Mucosa of rectum (tissue), 2 donors: ENCODE results near the gene MMP13.
A peak's percentile ranks its signal among the peaks of the same experiment; 100 is the strongest.

ENCODE experiments used
- H3K27ac ChIP-seq, 2 donors: one replicate each; pipeline ENCODE4 v1.7.0; 2013; ENCODE audit warnings: inconsistent platforms in 2 of 2, low read depth in 2 of 2, low read length in 2 of 2
- H3K27me3 ChIP-seq, 2 donors: one replicate each; pipeline ENCODE4 v1.7.0; 2013; ENCODE audit warnings: low read length in 2 of 2; ENCODE audit not compliant: control insufficient read depth in 2 of 2, insufficient read depth in 2 of 2
- H3K36me3 ChIP-seq, 2 donors: one replicate each; pipeline ENCODE4 v1.7.0; 2013; ENCODE audit warnings: low read length in 2 of 2; ENCODE audit not compliant: control insufficient read depth in 2 of 2, insufficient read depth in 2 of 2
- H3K4me1 ChIP-seq, 2 donors: one replicate each; pipeline ENCODE4 v1.7.0; 2013; ENCODE audit warnings: low read length in 2 of 2, mild to moderate bottlenecking in 1 of 2; ENCODE audit not compliant: control insufficient read depth in 2 of 2, insufficient read depth in 2 of 2
- H3K4me3 ChIP-seq, 2 donors: one replicate each; pipeline ENCODE4 v1.7.0; 2013; ENCODE audit warnings: low read length in 2 of 2
- H3K9ac ChIP-seq, 2 donors: one replicate each; pipeline ENCODE4 v1.7.0; 2013; ENCODE audit warnings: low read length in 2 of 2, low read depth in 1 of 2, mild to moderate bottlenecking in 1 of 2
- H3K9me3 ChIP-seq, 2 donors: one replicate each; pipeline ENCODE4 v1.7.0; 2013; ENCODE audit warnings: low read length in 2 of 2; ENCODE audit not compliant: control insufficient read depth in 2 of 2
- donor health status: healthy.
- donor health status: Normal muscosa, but diverticular disease.

MMP13 gene

GRCh38 chr11:102927624-102927990 lies 27.9 kb downstream of the MMP13 start:
- no peaks in the 10 kb centered on the region for H3K27me3 ChIP-seq
- H3K4me3 ChIP-seq: no peak overlapping the region
- H3K9ac ChIP-seq: no peak overlapping the region
- no peak overlapping the region for H3K27ac ChIP-seq
- peaks cover 9 to 22% of the 10 kb centered on the region in 2 donors for H3K4me1 ChIP-seq
- no peaks in the 10 kb centered on the region for H3K36me3 ChIP-seq
- H3K9me3 ChIP-seq: no peaks in the 10 kb centered on the region

GRCh38 chr11:102926961-102927623 lies 28.4 kb downstream of the MMP13 start:
- Histone ChIP-seq H3K9me3 (no peaks in the 10 kb centered on the region), H3K36me3 (no peaks in the 10 kb centered on the region), H3K4me1 (peaks cover 9 to 22% of the 10 kb centered on the region in 2 donors), H3K4me3 (no peak overlapping the region), H3K9ac (no peak overlapping the region), H3K27me3 (no peaks in the 10 kb centered on the region), H3K27ac (no peak overlapping the region)

GRCh38 chr11:102926517-102926916 lies 29.0 kb downstream of the MMP13 start:
- Histone ChIP-seq H3K4me3 (no peak overlapping the region), H3K4me1 (peaks cover 9 to 22% of the 10 kb centered on the region in 2 donors), H3K36me3 (no peaks in the 10 kb centered on the region), H3K27ac (peak overlapping the region in 1 of 2 donors; percentile 10), H3K27me3 (no peaks in the 10 kb centered on the region), H3K9me3 (no peaks in the 10 kb centered on the region), H3K9ac (no peak overlapping the region)

GRCh38 chr11:102925988-102926387 lies 29.5 kb downstream of the MMP13 start:
- peaks cover 9 to 22% of the 10 kb centered on the region in 2 donors for H3K4me1 ChIP-seq

GRCh38 chr11:102924851-102925380 lies 30.6 kb downstream of the MMP13 start:
- Histone ChIP-seq H3K36me3 (no peaks in the 10 kb centered on the region), H3K4me1 (peaks cover 9 to 22% of the 10 kb centered on the region in 2 donors), H3K9me3 (no peaks in the 10 kb centered on the region), H3K4me3 (no peak overlapping the region), H3K27ac (no peak overlapping the region), H3K9ac (no peak overlapping the region), H3K27me3 (no peaks in the 10 kb centered on the region)

More at GRCh38 chr11:102925988-102926387, 29.5 kb downstream of the MMP13 start:
- Histone ChIP-seq H3K27ac (peak overlapping the region in 1 of 2 donors; percentile 10), H3K27me3 (no peaks in the 10 kb centered on the region), H3K36me3 (no peaks in the 10 kb centered on the region), H3K4me3 (no peak overlapping the region), H3K9me3 (no peaks in the 10 kb centered on the region), H3K9ac (no peak overlapping the region)

- Histone ChIP-seq H3K9me3 (no peaks in the 10 kb centered on the region), H3K4me3 (no peak overlapping the region), H3K4me1 (peaks cover 6% of the 10 kb centered on the region in 2 donors), H3K27me3 (no peaks in the 10 kb centered on the region), H3K9ac (no peak overlapping the region), H3K36me3 (no peaks in the 10 kb centered on the region), H3K27ac (no peak overlapping the region)
Observed at GRCh38 chr11:102921587-102922220, 33.8 kb downstream of the MMP13 start.

- H3K9ac ChIP-seq: no peak overlapping the region
- no peaks in the 10 kb centered on the region for H3K9me3 ChIP-seq
- no peak overlapping the region for H3K4me3 ChIP-seq
- no peaks in the 10 kb centered on the region for H3K27me3 ChIP-seq
- H3K4me1 ChIP-seq: peaks cover 0 to 4% of the 10 kb centered on the region in 2 donors
- H3K27ac ChIP-seq: peak overlapping the region in 1 of 2 donors; percentile 23
- H3K36me3 ChIP-seq: no peaks in the 10 kb centered on the region
Observed at GRCh38 chr11:102920118-102920684, 35.3 kb downstream of the MMP13 start.

GRCh38 chr11:102915044-102915375 lies 40.5 kb downstream of the MMP13 start:
- Histone ChIP-seq H3K9ac (no peak overlapping the region), H3K9me3 (no peaks in the 10 kb centered on the region), H3K4me1 (peaks cover 0 to 3% of the 10 kb centered on the region in 2 donors), H3K27ac (no peak overlapping the region), H3K27me3 (no peaks in the 10 kb centered on the region), H3K36me3 (no peaks in the 10 kb centered on the region), H3K4me3 (no peak overlapping the region)

- no peaks in the 10 kb centered on the region for H3K27me3 ChIP-seq
- H3K4me1 ChIP-seq: peaks cover 0 to 3% of the 10 kb centered on the region in 2 donors
- no peak overlapping the region for H3K9ac ChIP-seq
- no peaks in the 10 kb centered on the region for H3K36me3 ChIP-seq
- no peak overlapping the region for H3K27ac ChIP-seq
- H3K9me3 ChIP-seq: no peaks in the 10 kb centered on the region
- no peak overlapping the region for H3K4me3 ChIP-seq
Observed at GRCh38 chr11:102914238-102915043, 41.1 kb downstream of the MMP13 start.

- no peak overlapping the region for H3K9ac ChIP-seq
- H3K4me1 ChIP-seq: peaks cover 0 to 3% of the 10 kb centered on the region in 2 donors
- no peaks in the 10 kb centered on the region for H3K9me3 ChIP-seq
- no peaks in the 10 kb centered on the region for H3K36me3 ChIP-seq
- H3K4me3 ChIP-seq: no peak overlapping the region
- no peaks in the 10 kb centered on the region for H3K27me3 ChIP-seq
- no peak overlapping the region for H3K27ac ChIP-seq
Observed at GRCh38 chr11:102912482-102912830, 43.1 kb downstream of the MMP13 start.
